GM19328 (cell line): ENCODE measurements around the gene PRPSAP2.

Source experiments
- ATAC-seq: cut with Tn5 transposase; IDR thresholded peaks from one replicate; pipeline ENCODE4 v1.9.1; 2021; ENCODE audit warnings: mild to moderate bottlenecking, moderate library complexity; ENCODE audit not compliant: unreplicated experiment

PRPSAP2 gene

GRCh38 chr17:18960803-18961511 lies 103.0 kb downstream of the PRPSAP2 start:
- no peak for ATAC-seq

- no peak for ATAC-seq
These were observed 103.9 kb downstream of the PRPSAP2 start for GRCh38 chr17:18961634-18962493.

GRCh38 chr17:18962494-18962815 lies 104.5 kb downstream of the PRPSAP2 start:
- no peak for ATAC-seq

- no peak for ATAC-seq
These were observed 105.4 kb downstream of the PRPSAP2 start for GRCh38 chr17:18963126-18964017.

- ATAC-seq: no peak
These were observed 106.1 kb downstream of the PRPSAP2 start for GRCh38 chr17:18964018-18964351.

- ATAC-seq: no peak
These were observed 106.6 kb downstream of the PRPSAP2 start for GRCh38 chr17:18964550-18964949.

GRCh38 chr17:18965530-18966236 lies 107.8 kb downstream of the PRPSAP2 start:
- ATAC-seq: no peak

GRCh38 chr17:18966831-18967624 lies 109.1 kb downstream of the PRPSAP2 start:
- no peak for ATAC-seq

- no peak for ATAC-seq
These were observed 110.0 kb downstream of the PRPSAP2 start for GRCh38 chr17:18967916-18968315.

- ATAC-seq: no peak
These were observed 110.4 kb downstream of the PRPSAP2 start for GRCh38 chr17:18968345-18968744.

GRCh38 chr17:18968945-18969887 lies 111.3 kb downstream of the PRPSAP2 start:
- ATAC-seq: no peak

GRCh38 chr17:18970582-18971480 lies 112.9 kb downstream of the PRPSAP2 start:
- no peak for ATAC-seq

GRCh38 chr17:18971801-18972200 lies 113.9 kb downstream of the PRPSAP2 start:
- ATAC-seq: no peak

GRCh38 chr17:18974407-18975149 lies 116.6 kb downstream of the PRPSAP2 start:
- ATAC-seq: no peak

GRCh38 chr17:18975597-18975996 lies 117.7 kb downstream of the PRPSAP2 start:
- no peak for ATAC-seq

- no peak for ATAC-seq
These were observed 118.3 kb downstream of the PRPSAP2 start for GRCh38 chr17:18976201-18976600.

GRCh38 chr17:18977021-18977420 lies 119.1 kb downstream of the PRPSAP2 start:
- ATAC-seq: no peak
